HL-60 (cell line): ENCODE measurements around the gene NME3.

ENCODE experiments used
- DNase-seq, 2 experiments: peaks; one replicate each; pipeline ENCODE4 v3.0.0-alpha.2; 2010 to 2020; ENCODE audit warnings: low read depth in 1 of 2, low spot score in 1 of 2
- H3K27ac ChIP-seq: fragments of 250-450 bp; sonication (Bioruptor Pico); replicated peaks from 2 replicates; pipeline ENCODE4 v1.5.1; 2020; ENCODE audit warnings: mild to moderate bottlenecking, moderate library complexity
- H3K27me3 ChIP-seq: fragments of 250-450 bp; sonication (Bioruptor Pico); 2 replicates; pipeline ENCODE4 v1.5.1; 2021; ENCODE audit warnings: mild to moderate bottlenecking, moderate library complexity; ENCODE audit not compliant: insufficient read depth, poor library complexity, severe bottlenecking
- H3K4me3 ChIP-seq: replicated peaks from 2 replicates; pipeline ENCODE4 v1.5.1; 2011; ENCODE audit warnings: mild to moderate bottlenecking, control low read depth, low read length; ENCODE audit not compliant: insufficient read depth
- CTCF ChIP-seq: IDR thresholded peaks from one replicate; pipeline ENCODE4 v1.5.1; 2011; ENCODE audit warnings: low read length, control low read depth, inconsistent platforms; ENCODE audit not compliant: insufficient read depth
- POLR2AphosphoS5 ChIP-seq: IDR thresholded peaks from 2 replicates; pipeline ENCODE4 v1.6.1; 2012; ENCODE audit warnings: low read depth
- SPI1 ChIP-seq: IDR thresholded peaks from 2 replicates; pipeline ENCODE4 v1.6.1; 2012; ENCODE audit warnings: low read depth, mild to moderate bottlenecking, borderline replicate concordance
- microRNA-seq: library from miRNA; unstranded; fragments of <30 nt; microRNA quantifications from one replicate; pipeline ENCODE4, GENCODE V29; 2018

Gene NME3

GRCh38 chr16:1723450-1724147 lies 47.7 kb downstream of the NME3 start:
- DNase-seq = peak in 1 of 2 experiments; percentile 46
- no peak for TF ChIP-seq SPI1
- peak; percentile 63 for TF ChIP-seq CTCF

GRCh38 chr16:1721372-1721771 lies 50.0 kb downstream of the NME3 start:
- H3K27ac ChIP-seq = peak overlapping the region; percentile 39
- TF ChIP-seq SPI1 (no peak), POLR2AphosphoS5 (no peak)
- H3K27me3 ChIP-seq = no peaks in the 10 kb centered on the region
- H3K4me3 ChIP-seq = no peak overlapping the region
- no peak for DNase-seq

More at GRCh38 chr16:1723450-1724147, 47.7 kb downstream of the NME3 start:
- Histone ChIP-seq H3K27ac (peak overlapping the region; percentile 10), H3K4me3 (no peak overlapping the region), H3K27me3 (no peaks in the 10 kb centered on the region)

Small RNA genes within 50 kb of the gene (microRNA-seq; reads per million reads assigned to microRNA genes)
- gene MIR3177 = 1.5 reads per million
